ENCODE measurements around the gene PDGFC.

The PDGFC gene

DNA sequence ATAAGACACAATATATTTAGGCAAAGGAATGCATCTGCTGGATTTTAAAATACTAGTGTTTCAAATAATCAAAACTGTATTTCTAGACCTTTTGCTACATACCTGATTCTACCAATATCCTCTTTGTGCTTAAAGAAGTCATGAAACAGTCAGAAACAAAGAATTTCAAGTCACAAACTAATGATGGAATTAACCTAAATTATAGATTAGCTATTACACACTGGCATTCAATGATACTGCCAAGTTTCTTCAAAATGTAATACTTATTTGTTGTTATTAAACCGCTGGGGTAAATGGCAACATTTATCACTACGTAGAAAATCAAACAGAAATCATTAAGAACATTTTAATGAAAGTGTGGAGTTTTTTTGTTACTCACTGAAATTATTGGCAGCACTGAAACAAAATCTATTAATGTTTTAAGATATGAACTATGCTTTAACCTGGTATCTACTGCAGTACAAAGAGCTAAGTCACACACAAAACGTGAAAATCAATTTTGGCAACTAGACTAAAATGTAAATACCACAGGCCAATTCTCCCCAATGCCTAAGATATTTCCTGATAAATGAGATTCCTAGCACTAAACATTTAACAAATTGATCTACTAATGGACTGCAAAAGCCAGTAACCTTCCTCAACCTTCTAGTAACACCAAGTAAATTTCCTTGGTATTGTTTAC is 19.4 kb downstream of the PDGFC start:
- TF ChIP-seq GATA3 (IDR thresholded peaks at IDR 0.05; ENCODE audit: low read depth, low read length), result no peak
- TF ChIP-seq GATA2 (IDR thresholded peaks at IDR 0.05; ENCODE audit: low read depth, low read length), result no peak

GRCh38 chr4:156950948-156951347 is 20.7 kb downstream of the PDGFC start:
- TF ChIP-seq GATA3 (IDR thresholded peaks at IDR 0.05; ENCODE audit: low read depth, low read length), result no peak
- TF ChIP-seq GATA2 (IDR thresholded peaks at IDR 0.05; ENCODE audit: low read depth, low read length), result no peak

DNA sequence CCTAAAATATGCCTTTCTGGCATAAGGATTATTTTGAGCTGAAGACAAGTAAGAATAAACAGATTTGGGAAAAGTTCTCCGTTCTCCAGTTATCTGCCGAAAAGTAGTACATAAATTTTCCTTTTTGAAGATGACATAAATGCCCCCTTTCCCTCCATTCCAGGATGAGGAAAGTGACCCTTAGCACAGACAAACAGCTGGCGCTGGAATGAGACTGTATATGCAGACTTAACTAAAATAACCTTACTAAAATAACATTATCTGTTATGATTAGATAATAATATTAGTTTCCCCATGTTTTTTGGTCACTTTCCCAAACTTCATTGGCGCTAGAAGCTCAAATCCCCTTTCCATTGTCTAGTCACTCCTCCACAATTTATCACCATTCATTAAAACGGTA is 21.5 kb downstream of the PDGFC start:
- no peak for TF ChIP-seq GATA2 (IDR thresholded peaks at IDR 0.05; ENCODE audit: low read depth, low read length)
- TF ChIP-seq GATA3 (IDR thresholded peaks at IDR 0.05; ENCODE audit: low read depth, low read length), result no peak

DNA sequence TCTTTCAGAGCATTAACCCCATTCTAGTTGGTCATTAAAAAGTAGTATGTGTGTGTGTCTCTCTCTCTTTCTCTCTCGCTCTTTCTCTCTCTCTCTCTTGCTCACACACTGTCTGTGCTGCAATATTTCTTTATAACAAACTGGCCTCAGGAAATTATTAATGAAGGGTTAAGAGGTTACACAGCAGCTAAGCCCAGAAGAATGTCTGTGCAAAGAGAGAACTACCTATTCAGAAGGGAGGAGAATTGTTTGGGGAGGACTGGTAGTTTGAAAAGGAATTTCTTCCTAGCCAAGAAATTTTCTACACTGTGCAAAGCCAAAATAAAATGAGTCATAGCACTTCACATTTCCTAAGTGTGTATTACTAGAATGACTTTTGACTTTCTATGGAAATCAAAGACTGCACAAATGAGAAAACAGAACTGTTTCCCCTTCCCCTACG is 22.2 kb downstream of the PDGFC start:
- no peak for TF ChIP-seq GATA3 (IDR thresholded peaks at IDR 0.05; ENCODE audit: low read depth, low read length)

DNA sequence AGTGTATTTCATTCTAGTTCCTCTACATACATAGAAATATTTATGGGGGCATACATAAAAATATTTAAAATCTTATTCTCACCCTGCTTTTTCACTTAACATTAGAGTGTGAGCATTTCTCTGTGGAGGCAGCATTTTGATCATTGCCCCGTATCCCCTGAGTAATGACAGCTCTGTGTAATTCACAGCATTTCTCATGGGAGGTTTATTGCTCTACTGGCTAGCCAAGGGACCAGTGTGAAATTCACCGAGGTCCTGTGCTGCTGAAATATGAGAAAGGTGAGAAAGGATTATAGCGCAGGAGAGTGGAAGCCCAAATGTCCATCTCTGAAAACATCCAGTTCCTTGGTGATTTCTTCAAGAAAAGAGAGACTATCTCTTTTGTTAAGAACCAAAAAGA is 22.9 kb downstream of the PDGFC start:
- TF ChIP-seq GATA3 (IDR thresholded peaks at IDR 0.05; ENCODE audit: low read depth, low read length) (no peak), GATA2 (IDR thresholded peaks at IDR 0.05; ENCODE audit: low read depth, low read length) (no peak)

DNA sequence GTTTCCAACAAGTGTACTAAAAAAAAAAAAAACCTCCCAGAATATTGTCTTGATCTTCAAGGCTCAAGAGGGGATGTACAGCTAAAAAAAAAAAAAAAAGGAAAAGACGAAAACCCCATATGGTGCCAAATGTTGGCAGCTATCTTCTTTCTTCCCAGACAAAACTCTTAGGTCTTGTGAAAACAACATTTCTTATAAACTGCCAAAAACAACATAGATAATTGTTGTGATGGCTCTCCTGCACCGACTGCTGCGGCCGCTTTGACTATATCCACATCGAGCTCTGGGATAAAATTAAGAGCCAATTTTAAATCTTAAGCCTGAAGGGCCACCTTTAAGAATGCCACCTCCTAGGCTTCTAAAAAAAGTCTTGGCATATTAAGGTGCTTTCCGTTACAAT is 23.5 kb downstream of the PDGFC start:
- TF ChIP-seq GATA3 (IDR thresholded peaks at IDR 0.05; ENCODE audit: low read depth, low read length) (no peak), GATA2 (IDR thresholded peaks at IDR 0.05; ENCODE audit: low read depth, low read length) (no peak)

GRCh38 chr4:156946516-156947424 is 24.8 kb downstream of the PDGFC start:
- no peak for TF ChIP-seq GATA3 (IDR thresholded peaks at IDR 0.05; ENCODE audit: low read depth, low read length)
- no peak for TF ChIP-seq GATA2 (IDR thresholded peaks at IDR 0.05; ENCODE audit: low read depth, low read length)

DNA sequence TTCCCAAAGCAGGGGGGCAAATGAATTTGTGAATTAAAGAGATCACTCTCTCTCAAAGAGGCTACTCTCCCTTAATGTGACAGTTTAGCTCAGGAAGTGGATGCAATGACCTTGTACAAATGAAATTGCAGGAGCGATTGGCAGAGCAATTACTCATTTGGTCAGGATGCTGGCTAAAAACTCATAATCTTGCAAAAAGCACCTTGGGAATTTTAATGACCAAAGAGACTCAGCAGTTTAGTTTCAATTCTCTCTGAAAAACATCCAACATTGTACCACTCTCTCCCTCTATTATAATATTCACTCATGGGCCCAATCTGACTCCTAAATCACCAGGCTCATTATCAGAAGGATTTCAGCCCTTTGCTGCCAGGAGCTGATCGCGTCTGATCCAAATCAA is 26.1 kb downstream of the PDGFC start:
- no peak for TF ChIP-seq GATA2 (IDR thresholded peaks at IDR 0.05; ENCODE audit: low read depth, low read length)
- TF ChIP-seq GATA3 (IDR thresholded peaks at IDR 0.05; ENCODE audit: low read depth, low read length), result no peak

GRCh38 chr4:156942991-156943390 is 28.6 kb downstream of the PDGFC start:
- TF ChIP-seq GATA2 (IDR thresholded peaks at IDR 0.05; ENCODE audit: low read depth, low read length) (no peak), GATA3 (IDR thresholded peaks at IDR 0.05; ENCODE audit: low read depth, low read length) (no peak)

- TF ChIP-seq GATA3 (IDR thresholded peaks at IDR 0.05; ENCODE audit: low read depth, low read length) (no peak), GATA2 (IDR thresholded peaks at IDR 0.05; ENCODE audit: low read depth, low read length) (no peak)
Observed at GRCh38 chr4:156941940-156942548, 29.6 kb downstream of the PDGFC start.

DNA sequence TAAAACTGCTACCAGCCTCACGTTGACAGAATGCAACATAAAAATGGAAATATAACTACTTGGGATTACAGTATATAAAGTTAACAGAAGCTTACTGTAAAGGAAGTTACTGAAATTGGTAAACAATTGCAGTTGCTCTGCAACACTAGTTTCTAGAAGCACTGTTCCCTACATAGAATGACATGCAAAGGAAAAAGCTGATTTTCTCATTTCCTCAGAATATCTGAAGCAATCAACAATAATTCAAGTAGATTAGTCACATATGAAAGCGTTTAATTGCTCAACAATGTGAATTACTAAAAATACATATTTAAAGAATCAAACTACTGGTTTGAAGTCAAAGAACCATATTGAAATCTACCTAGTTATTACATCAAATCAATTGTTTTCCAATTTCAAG is 31.8 kb downstream of the PDGFC start:
- TF ChIP-seq GATA3 (IDR thresholded peaks at IDR 0.05; ENCODE audit: low read depth, low read length), result no peak
- no peak for TF ChIP-seq GATA2 (IDR thresholded peaks at IDR 0.05; ENCODE audit: low read depth, low read length)

DNA sequence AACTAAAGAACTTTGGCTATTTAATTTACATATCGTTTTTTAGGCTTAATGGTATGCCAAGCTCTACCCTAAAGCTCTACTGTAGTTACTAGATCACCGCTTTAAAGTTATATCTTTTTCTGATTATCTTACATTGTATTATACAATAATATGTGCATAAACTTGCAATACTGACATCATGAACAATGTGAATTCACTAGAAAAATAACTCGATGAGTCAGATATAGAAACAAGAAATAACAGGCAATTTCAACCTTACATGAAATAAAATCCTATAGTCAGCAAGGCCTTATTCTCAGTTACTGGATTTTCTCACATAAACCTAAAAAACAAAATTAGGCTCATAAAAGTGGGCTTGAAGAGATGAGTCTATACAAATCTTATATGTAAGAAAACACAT is 32.5 kb downstream of the PDGFC start:
- TF ChIP-seq GATA2 (IDR thresholded peaks at IDR 0.05; ENCODE audit: low read depth, low read length) (no peak), GATA3 (IDR thresholded peaks at IDR 0.05; ENCODE audit: low read depth, low read length) (no peak)

DNA sequence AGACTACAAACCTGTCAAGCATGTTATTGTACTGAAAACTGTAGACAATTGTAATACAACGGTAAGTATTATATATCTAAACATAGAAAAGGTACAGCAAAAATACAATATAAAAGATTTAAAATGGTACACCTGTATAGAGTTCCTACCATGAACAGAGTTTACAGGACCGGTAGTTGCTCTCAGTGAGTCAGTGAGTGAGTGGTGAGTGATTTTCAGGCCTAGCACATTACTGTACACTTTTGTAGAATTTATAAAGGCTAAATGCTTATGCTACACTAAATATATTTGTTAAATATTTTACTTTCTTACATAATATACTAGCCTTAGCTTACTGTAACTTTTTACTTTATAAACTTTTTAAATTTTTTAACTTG is 37.4 kb downstream of the PDGFC start:
- no peak for TF ChIP-seq GATA2 (IDR thresholded peaks at IDR 0.05; ENCODE audit: low read depth, low read length)
- no peak for TF ChIP-seq GATA3 (IDR thresholded peaks at IDR 0.05; ENCODE audit: low read depth, low read length)

GRCh38 chr4:156933633-156934258 is 37.9 kb downstream of the PDGFC start:
- TF ChIP-seq GATA3 (IDR thresholded peaks at IDR 0.05; ENCODE audit: low read depth, low read length) (no peak), GATA2 (IDR thresholded peaks at IDR 0.05; ENCODE audit: low read depth, low read length) (no peak)
